ENCODE results near the gene TULP4. TPM values are rescaled to one million over a fixed set of nuclear protein-coding genes. Genes with fewer than 3 reads are reported as not detected.

TULP4 gene
- total RNA-seq, 1 experiment from 2014 or later: 52.8 TPM

DNA sequence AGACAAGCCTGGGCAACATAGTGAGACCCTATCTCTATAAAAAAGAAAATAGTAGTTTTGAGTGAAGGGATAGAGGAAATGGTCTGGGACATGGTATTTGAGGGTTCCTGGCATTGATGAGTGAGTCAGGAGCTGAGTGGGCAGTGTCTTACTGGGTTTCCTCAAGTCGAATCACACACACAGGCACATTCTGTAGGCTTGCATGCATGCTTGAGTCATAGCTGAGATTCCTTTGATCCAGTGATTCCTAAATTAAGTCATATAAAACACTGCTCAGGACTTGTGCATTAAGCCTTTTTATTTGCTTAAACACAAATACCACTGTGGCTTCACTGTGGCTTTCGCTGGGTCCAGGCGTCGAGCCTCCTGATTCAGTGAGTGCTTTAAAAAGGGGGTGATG, 175.8 kb downstream of the TULP4 start:
- CTCF ChIA-PET: interaction anchor here (0.6 to 0.7 kb wide), 2 partner anchors 171 to 274 kb away, joined by 3 read pairs; no protein-coding TSS in a partner anchor
- ATAC-seq: no peak
- no peaks in the 10 kb centered on the region for H3K4me1 Mint-ChIP-seq
- POLR2A ChIA-PET: no interaction called here
- peaks cover 4% of the 10 kb centered on the region; the same call in 1 of the 2 replicates for H3K36me3 Mint-ChIP-seq
- no peak overlapping the region for H3K4me3 Mint-ChIP-seq
- H3K27ac Mint-ChIP-seq: no peak overlapping the region
- DNase-seq (ENCODE audit: low spot score): no peak
- no peaks in the 10 kb centered on the region for H3K27me3 Mint-ChIP-seq (ENCODE audit: low read depth)
- H3K9me3 Mint-ChIP-seq: no peaks in the 10 kb centered on the region
- TF ChIP-seq FOXK1 (CRISPR knock-in tag; IDR thresholded peaks at IDR 0.05) (no peak), NFATC4 (CRISPR knock-in tag; IDR thresholded peaks at IDR 0.05) (no peak), JUN (CRISPR knock-in tag; IDR thresholded peaks at IDR 0.05) (no peak), TEAD1 (CRISPR knock-in tag; IDR thresholded peaks at IDR 0.05) (no peak), ZNF219 (CRISPR knock-in tag; IDR thresholded peaks at IDR 0.05; ENCODE audit: borderline replicate concordance) (no peak), SOX15 (CRISPR knock-in tag; IDR thresholded peaks at IDR 0.05) (no peak), RORB (CRISPR knock-in tag; IDR thresholded peaks at IDR 0.05) (no peak), NFE2L1 (CRISPR knock-in tag; IDR thresholded peaks at IDR 0.05) (no peak), TCF7 (CRISPR knock-in tag; IDR thresholded peaks at IDR 0.05; ENCODE audit: low read depth) (no peak)
- TF ChIP-seq, protein P1, sequence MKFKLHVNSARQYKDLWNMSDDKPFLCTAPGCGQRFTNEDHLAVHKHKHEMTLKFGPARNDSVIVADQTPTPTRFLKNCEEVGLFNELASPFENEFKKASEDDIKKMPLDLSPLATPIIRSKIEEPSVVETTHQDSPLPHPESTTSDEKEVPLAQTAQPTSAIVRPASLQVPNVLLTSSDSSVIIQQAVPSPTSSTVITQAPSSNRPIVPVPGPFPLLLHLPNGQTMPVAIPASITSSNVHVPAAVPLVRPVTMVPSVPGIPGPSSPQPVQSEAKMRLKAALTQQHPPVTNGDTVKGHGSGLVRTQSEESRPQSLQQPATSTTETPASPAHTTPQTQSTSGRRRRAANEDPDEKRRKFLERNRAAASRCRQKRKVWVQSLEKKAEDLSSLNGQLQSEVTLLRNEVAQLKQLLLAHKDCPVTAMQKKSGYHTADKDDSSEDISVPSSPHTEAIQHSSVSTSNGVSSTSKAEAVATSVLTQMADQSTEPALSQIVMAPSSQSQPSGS (CRISPR knock-in tag; IDR thresholded peaks at IDR 0.05; ENCODE audit: borderline replicate concordance, low read depth): no peak
- TF ChIP-seq, protein P2, sequence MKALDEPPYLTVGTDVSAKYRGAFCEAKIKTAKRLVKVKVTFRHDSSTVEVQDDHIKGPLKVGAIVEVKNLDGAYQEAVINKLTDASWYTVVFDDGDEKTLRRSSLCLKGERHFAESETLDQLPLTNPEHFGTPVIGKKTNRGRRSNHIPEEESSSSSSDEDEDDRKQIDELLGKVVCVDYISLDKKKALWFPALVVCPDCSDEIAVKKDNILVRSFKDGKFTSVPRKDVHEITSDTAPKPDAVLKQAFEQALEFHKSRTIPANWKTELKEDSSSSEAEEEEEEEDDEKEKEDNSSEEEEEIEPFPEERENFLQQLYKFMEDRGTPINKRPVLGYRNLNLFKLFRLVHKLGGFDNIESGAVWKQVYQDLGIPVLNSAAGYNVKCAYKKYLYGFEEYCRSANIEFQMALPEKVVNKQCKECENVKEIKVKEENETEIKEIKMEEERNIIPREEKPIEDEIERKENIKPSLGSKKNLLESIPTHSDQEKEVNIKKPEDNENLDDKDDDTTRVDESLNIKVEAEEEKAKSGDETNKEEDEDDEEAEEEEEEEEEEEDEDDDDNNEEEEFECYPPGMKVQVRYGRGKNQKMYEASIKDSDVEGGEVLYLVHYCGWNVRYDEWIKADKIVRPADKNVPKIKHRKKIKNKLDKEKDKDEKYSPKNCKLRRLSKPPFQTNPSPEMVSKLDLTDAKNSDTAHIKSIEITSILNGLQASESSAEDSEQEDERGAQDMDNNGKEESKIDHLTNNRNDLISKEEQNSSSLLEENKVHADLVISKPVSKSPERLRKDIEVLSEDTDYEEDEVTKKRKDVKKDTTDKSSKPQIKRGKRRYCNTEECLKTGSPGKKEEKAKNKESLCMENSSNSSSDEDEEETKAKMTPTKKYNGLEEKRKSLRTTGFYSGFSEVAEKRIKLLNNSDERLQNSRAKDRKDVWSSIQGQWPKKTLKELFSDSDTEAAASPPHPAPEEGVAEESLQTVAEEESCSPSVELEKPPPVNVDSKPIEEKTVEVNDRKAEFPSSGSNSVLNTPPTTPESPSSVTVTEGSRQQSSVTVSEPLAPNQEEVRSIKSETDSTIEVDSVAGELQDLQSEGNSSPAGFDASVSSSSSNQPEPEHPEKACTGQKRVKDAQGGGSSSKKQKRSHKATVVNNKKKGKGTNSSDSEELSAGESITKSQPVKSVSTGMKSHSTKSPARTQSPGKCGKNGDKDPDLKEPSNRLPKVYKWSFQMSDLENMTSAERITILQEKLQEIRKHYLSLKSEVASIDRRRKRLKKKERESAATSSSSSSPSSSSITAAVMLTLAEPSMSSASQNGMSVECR (CRISPR knock-in tag; IDR thresholded peaks at IDR 0.05; ENCODE audit: borderline replicate concordance): no peak
- TF ChIP-seq, protein P3, sequence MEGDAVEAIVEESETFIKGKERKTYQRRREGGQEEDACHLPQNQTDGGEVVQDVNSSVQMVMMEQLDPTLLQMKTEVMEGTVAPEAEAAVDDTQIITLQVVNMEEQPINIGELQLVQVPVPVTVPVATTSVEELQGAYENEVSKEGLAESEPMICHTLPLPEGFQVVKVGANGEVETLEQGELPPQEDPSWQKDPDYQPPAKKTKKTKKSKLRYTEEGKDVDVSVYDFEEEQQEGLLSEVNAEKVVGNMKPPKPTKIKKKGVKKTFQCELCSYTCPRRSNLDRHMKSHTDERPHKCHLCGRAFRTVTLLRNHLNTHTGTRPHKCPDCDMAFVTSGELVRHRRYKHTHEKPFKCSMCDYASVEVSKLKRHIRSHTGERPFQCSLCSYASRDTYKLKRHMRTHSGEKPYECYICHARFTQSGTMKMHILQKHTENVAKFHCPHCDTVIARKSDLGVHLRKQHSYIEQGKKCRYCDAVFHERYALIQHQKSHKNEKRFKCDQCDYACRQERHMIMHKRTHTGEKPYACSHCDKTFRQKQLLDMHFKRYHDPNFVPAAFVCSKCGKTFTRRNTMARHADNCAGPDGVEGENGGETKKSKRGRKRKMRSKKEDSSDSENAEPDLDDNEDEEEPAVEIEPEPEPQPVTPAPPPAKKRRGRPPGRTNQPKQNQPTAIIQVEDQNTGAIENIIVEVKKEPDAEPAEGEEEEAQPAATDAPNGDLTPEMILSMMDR (IDR thresholded peaks at IDR 0.05): no peak
- TF ChIP-seq, protein P4, sequence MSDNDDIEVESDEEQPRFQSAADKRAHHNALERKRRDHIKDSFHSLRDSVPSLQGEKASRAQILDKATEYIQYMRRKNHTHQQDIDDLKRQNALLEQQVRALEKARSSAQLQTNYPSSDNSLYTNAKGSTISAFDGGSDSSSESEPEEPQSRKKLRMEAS (CRISPR knock-in tag; IDR thresholded peaks at IDR 0.05): no peak
- TF ChIP-seq, protein P5, sequence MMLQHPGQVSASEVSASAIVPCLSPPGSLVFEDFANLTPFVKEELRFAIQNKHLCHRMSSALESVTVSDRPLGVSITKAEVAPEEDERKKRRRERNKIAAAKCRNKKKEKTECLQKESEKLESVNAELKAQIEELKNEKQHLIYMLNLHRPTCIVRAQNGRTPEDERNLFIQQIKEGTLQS (CRISPR knock-in tag; conservative IDR thresholded peaks at IDR 0.05): no peak
- TF ChIP-seq, protein P6, sequence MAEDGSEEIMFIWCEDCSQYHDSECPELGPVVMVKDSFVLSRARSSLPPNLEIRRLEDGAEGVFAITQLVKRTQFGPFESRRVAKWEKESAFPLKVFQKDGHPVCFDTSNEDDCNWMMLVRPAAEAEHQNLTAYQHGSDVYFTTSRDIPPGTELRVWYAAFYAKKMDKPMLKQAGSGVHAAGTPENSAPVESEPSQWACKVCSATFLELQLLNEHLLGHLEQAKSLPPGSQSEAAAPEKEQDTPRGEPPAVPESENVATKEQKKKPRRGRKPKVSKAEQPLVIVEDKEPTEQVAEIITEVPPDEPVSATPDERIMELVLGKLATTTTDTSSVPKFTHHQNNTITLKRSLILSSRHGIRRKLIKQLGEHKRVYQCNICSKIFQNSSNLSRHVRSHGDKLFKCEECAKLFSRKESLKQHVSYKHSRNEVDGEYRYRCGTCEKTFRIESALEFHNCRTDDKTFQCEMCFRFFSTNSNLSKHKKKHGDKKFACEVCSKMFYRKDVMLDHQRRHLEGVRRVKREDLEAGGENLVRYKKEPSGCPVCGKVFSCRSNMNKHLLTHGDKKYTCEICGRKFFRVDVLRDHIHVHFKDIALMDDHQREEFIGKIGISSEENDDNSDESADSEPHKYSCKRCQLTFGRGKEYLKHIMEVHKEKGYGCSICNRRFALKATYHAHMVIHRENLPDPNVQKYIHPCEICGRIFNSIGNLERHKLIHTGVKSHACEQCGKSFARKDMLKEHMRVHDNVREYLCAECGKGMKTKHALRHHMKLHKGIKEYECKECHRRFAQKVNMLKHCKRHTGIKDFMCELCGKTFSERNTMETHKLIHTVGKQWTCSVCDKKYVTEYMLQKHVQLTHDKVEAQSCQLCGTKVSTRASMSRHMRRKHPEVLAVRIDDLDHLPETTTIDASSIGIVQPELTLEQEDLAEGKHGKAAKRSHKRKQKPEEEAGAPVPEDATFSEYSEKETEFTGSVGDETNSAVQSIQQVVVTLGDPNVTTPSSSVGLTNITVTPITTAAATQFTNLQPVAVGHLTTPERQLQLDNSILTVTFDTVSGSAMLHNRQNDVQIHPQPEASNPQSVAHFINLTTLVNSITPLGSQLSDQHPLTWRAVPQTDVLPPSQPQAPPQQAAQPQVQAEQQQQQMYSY (CRISPR knock-in tag; IDR thresholded peaks at IDR 0.05): no peak
- TF ChIP-seq, protein P7, sequence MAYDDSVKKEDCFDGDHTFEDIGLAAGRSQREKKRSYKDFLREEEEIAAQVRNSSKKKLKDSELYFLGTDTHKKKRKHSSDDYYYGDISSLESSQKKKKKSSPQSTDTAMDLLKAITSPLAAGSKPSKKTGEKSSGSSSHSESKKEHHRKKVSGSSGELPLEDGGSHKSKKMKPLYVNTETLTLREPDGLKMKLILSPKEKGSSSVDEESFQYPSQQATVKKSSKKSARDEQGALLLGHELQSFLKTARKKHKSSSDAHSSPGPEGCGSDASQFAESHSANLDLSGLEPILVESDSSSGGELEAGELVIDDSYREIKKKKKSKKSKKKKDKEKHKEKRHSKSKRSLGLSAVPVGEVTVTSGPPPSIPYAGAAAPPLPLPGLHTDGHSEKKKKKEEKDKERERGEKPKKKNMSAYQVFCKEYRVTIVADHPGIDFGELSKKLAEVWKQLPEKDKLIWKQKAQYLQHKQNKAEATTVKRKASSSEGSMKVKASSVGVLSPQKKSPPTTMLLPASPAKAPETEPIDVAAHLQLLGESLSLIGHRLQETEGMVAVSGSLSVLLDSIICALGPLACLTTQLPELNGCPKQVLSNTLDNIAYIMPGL (CRISPR knock-in tag; IDR thresholded peaks at IDR 0.05): no peak
- TF ChIP-seq, protein P8, sequence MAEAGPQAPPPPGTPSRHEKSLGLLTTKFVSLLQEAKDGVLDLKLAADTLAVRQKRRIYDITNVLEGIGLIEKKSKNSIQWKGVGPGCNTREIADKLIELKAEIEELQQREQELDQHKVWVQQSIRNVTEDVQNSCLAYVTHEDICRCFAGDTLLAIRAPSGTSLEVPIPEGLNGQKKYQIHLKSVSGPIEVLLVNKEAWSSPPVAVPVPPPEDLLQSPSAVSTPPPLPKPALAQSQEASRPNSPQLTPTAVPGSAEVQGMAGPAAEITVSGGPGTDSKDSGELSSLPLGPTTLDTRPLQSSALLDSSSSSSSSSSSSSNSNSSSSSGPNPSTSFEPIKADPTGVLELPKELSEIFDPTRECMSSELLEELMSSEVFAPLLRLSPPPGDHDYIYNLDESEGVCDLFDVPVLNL (CRISPR knock-in tag; IDR thresholded peaks at IDR 0.05; ENCODE audit: borderline replicate concordance, low read depth): no peak
- TF ChIP-seq, protein P9, sequence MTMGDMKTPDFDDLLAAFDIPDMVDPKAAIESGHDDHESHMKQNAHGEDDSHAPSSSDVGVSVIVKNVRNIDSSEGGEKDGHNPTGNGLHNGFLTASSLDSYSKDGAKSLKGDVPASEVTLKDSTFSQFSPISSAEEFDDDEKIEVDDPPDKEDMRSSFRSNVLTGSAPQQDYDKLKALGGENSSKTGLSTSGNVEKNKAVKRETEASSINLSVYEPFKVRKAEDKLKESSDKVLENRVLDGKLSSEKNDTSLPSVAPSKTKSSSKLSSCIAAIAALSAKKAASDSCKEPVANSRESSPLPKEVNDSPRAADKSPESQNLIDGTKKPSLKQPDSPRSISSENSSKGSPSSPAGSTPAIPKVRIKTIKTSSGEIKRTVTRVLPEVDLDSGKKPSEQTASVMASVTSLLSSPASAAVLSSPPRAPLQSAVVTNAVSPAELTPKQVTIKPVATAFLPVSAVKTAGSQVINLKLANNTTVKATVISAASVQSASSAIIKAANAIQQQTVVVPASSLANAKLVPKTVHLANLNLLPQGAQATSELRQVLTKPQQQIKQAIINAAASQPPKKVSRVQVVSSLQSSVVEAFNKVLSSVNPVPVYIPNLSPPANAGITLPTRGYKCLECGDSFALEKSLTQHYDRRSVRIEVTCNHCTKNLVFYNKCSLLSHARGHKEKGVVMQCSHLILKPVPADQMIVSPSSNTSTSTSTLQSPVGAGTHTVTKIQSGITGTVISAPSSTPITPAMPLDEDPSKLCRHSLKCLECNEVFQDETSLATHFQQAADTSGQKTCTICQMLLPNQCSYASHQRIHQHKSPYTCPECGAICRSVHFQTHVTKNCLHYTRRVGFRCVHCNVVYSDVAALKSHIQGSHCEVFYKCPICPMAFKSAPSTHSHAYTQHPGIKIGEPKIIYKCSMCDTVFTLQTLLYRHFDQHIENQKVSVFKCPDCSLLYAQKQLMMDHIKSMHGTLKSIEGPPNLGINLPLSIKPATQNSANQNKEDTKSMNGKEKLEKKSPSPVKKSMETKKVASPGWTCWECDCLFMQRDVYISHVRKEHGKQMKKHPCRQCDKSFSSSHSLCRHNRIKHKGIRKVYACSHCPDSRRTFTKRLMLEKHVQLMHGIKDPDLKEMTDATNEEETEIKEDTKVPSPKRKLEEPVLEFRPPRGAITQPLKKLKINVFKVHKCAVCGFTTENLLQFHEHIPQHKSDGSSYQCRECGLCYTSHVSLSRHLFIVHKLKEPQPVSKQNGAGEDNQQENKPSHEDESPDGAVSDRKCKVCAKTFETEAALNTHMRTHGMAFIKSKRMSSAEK (CRISPR knock-in tag; IDR thresholded peaks at IDR 0.05; ENCODE audit: borderline replicate concordance): no peak
